ENCODE measurements around the gene NGEF. TPM values are rescaled to one million over a fixed set of nuclear protein-coding genes. Genes with fewer than 3 reads are reported as not detected.

Gene NGEF
- total and polyA plus RNA-seq, 2 donors from 2014 or later = 4.8 to 5.3 TPM

DNA sequence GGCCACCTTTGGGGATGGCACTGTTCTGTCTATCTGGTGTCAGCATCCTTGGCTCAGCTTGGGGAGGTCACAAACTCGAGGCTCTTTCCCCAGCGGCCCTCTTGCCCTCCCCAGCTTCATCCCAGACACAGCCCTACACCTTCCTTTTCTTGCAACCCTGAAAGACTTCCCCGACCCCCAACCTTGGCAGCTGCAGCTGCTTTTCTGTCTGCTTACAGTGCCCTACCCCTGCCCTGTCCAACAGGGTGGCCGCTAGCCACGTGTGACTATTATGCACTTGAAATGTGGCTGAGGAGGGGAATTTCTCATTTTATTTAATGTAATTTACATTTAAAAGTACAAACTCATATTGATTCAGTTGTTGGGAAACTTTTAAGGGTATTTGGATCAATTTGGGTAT, 41.3 kb downstream of the NGEF start:
- Histone ChIP-seq H3K27me3 (ENCODE audit: control insufficient read depth, insufficient read depth, low read length) (no peaks in the 10 kb centered on the region), H3K4me3 (ENCODE audit: low read length in 3 of 3) (no peak overlapping the region), H3K4me1 (ENCODE audit: control insufficient read depth in 2 of 3, insufficient read depth in 2 of 3, low read depth in 1 of 3, low read length in 3 of 3) (no peaks in the 10 kb centered on the region), H3K36me3 (ENCODE audit: control insufficient read depth in 2 of 3, insufficient read depth in 3 of 3, low read length in 3 of 3) (no peaks in the 10 kb centered on the region), H3K9ac (ENCODE audit: low read length in 3 of 3) (no peak overlapping the region), H3K27ac (ENCODE audit: low read depth in 2 of 2, low read length in 2 of 2) (no peak overlapping the region), H3K9me3 (ENCODE audit: control insufficient read depth in 2 of 3, insufficient read depth in 1 of 3, low read length in 3 of 3) (no peaks in the 10 kb centered on the region)
- intact Hi-C loops (cut with DNase I) = no loop called here
- no peak for TF ChIP-seq CTCF (IDR thresholded peaks at IDR 0.05; ENCODE audit: borderline replicate concordance, extremely low read depth, insufficient read depth)
- FAIRE-seq (no peak), DNase-seq (no peak)

- TF ChIP-seq CTCF (IDR thresholded peaks at IDR 0.05; ENCODE audit: borderline replicate concordance, extremely low read depth, insufficient read depth) = no peak
- Histone ChIP-seq H3K4me1 (ENCODE audit: control insufficient read depth in 2 of 3, insufficient read depth in 2 of 3, low read depth in 1 of 3, low read length in 3 of 3) (no peaks in the 10 kb centered on the region), H3K4me3 (ENCODE audit: low read length in 3 of 3) (no peak overlapping the region), H3K27me3 (ENCODE audit: control insufficient read depth, insufficient read depth, low read length) (no peaks in the 10 kb centered on the region), H3K36me3 (ENCODE audit: control insufficient read depth in 2 of 3, insufficient read depth in 3 of 3, low read length in 3 of 3) (no peaks in the 10 kb centered on the region), H3K9ac (ENCODE audit: low read length in 3 of 3) (no peak overlapping the region), H3K27ac (ENCODE audit: low read depth in 2 of 2, low read length in 2 of 2) (no peak overlapping the region), H3K9me3 (ENCODE audit: control insufficient read depth in 2 of 3, insufficient read depth in 1 of 3, low read length in 3 of 3) (no peaks in the 10 kb centered on the region)
- FAIRE-seq = no peak
- DNase-seq = no peak
- intact Hi-C loops (cut with DNase I) = no loop called here
These were observed 43.0 kb downstream of the NGEF start for GRCh38 chr2:232970051-232970450.

GRCh38 chr2:232967474-232967873, 45.6 kb downstream of the NGEF start:
- no peak for DNase-seq
- Histone ChIP-seq H3K9ac (ENCODE audit: low read length in 3 of 3) (no peak overlapping the region), H3K9me3 (ENCODE audit: control insufficient read depth in 2 of 3, insufficient read depth in 1 of 3, low read length in 3 of 3) (no peaks in the 10 kb centered on the region), H3K36me3 (ENCODE audit: control insufficient read depth in 2 of 3, insufficient read depth in 3 of 3, low read length in 3 of 3) (no peaks in the 10 kb centered on the region), H3K27me3 (ENCODE audit: control insufficient read depth, insufficient read depth, low read length) (no peaks in the 10 kb centered on the region), H3K27ac (ENCODE audit: low read depth in 2 of 2, low read length in 2 of 2) (no peak overlapping the region), H3K4me3 (ENCODE audit: low read length in 3 of 3) (no peak overlapping the region), H3K4me1 (ENCODE audit: control insufficient read depth in 2 of 3, insufficient read depth in 2 of 3, low read depth in 1 of 3, low read length in 3 of 3) (no peaks in the 10 kb centered on the region)
- no peak for FAIRE-seq
- intact Hi-C loops (cut with DNase I) = no loop called here
- TF ChIP-seq CTCF (IDR thresholded peaks at IDR 0.05; ENCODE audit: borderline replicate concordance, extremely low read depth, insufficient read depth) = no peak

DNA sequence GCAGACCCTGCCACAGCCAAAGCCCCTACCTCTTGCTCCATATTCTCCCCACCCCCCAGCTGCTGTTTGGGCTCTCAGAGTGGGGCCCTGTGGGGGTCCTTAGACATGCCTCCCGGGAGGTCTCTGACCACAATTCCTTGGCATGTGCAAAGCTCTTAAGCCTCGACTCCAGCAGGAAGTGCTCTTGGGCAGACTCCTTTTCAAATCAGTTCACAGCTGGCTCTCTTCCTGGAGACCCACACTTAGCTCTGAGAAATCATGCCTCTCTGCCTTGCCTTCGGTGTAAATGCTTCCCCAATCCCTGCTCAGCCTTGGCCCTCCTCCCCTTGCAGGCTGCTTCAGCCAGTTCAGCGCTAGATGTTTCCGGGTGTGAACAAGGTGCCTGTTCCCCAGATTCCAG, 46.9 kb downstream of the NGEF start:
- Histone ChIP-seq H3K4me1 (ENCODE audit: control insufficient read depth in 2 of 3, insufficient read depth in 2 of 3, low read depth in 1 of 3, low read length in 3 of 3) (no peaks in the 10 kb centered on the region), H3K4me3 (ENCODE audit: low read length in 3 of 3) (no peak overlapping the region), H3K9me3 (ENCODE audit: control insufficient read depth in 2 of 3, insufficient read depth in 1 of 3, low read length in 3 of 3) (no peaks in the 10 kb centered on the region), H3K27me3 (ENCODE audit: control insufficient read depth, insufficient read depth, low read length) (no peaks in the 10 kb centered on the region), H3K9ac (ENCODE audit: low read length in 3 of 3) (no peak overlapping the region), H3K36me3 (ENCODE audit: control insufficient read depth in 2 of 3, insufficient read depth in 3 of 3, low read length in 3 of 3) (no peaks in the 10 kb centered on the region), H3K27ac (ENCODE audit: low read depth in 2 of 2, low read length in 2 of 2) (no peak overlapping the region)
- no peak for DNase-seq
- no peak for FAIRE-seq
- intact Hi-C loops (cut with DNase I) = no loop called here
- TF ChIP-seq CTCF (IDR thresholded peaks at IDR 0.05; ENCODE audit: borderline replicate concordance, extremely low read depth, insufficient read depth) = no peak
